Progenitor cell of endocrine pancreas (in vitro differentiated cells): Measurements from ENCODE around the gene SLC6A14. TPM values are rescaled to one million over a fixed set of nuclear protein-coding genes. Genes with fewer than 3 reads are reported as not detected.

ENCODE experiments used
- DNase-seq: peaks from one replicate; pipeline ENCODE4 v3.0.0; 2021; ENCODE audit warnings: low spot score; ENCODE audit not compliant: unreplicated experiment
- H3K27ac Mint-ChIP-seq: 2 replicates; pipeline ENCODE4 v1.8.0; 2021; ENCODE audit warnings: mild to moderate bottlenecking, moderate library complexity, mixed read lengths
- H3K27me3 Mint-ChIP-seq: 2 replicates; pipeline ENCODE4 v1.8.0; 2021; ENCODE audit warnings: mixed read lengths
- H3K36me3 Mint-ChIP-seq: 2 replicates; pipeline ENCODE4 v1.8.0; 2022; ENCODE audit warnings: mixed read lengths; ENCODE audit not compliant: insufficient read depth
- H3K4me1 Mint-ChIP-seq: 2 replicates; pipeline ENCODE4 v1.8.0; 2021; ENCODE audit warnings: low read depth, mixed read lengths
- H3K4me3 Mint-ChIP-seq: 2 replicates; pipeline ENCODE4 v1.8.0; 2021; ENCODE audit warnings: low read depth, mild to moderate bottlenecking, moderate library complexity, mixed read lengths
- H3K9me3 Mint-ChIP-seq: 2 replicates; pipeline ENCODE4 v1.8.0; 2021; ENCODE audit warnings: low read depth, mixed read lengths
- long read RNA-seq: library from polyadenylated mRNA; unstranded; transcript quantifications from one replicate; pipeline ENCODE4 v2.0.0, GENCODE V29; 2020
- total RNA-seq: library from RNA; stranded (reverse); gene quantifications from 2 replicates; pipeline ENCODE4 v1.2.1, GENCODE V29; 2021
- TF ChIP-seq, protein P1 (sequence below): fragments of 200-600 bp; sonication (generic); IDR thresholded peaks from one replicate; pipeline ENCODE4 v1.5.0; 2021; ENCODE audit warnings: antibody characterized with exemption, mild to moderate bottlenecking; ENCODE audit not compliant: unreplicated experiment

The SLC6A14 gene, protein sequence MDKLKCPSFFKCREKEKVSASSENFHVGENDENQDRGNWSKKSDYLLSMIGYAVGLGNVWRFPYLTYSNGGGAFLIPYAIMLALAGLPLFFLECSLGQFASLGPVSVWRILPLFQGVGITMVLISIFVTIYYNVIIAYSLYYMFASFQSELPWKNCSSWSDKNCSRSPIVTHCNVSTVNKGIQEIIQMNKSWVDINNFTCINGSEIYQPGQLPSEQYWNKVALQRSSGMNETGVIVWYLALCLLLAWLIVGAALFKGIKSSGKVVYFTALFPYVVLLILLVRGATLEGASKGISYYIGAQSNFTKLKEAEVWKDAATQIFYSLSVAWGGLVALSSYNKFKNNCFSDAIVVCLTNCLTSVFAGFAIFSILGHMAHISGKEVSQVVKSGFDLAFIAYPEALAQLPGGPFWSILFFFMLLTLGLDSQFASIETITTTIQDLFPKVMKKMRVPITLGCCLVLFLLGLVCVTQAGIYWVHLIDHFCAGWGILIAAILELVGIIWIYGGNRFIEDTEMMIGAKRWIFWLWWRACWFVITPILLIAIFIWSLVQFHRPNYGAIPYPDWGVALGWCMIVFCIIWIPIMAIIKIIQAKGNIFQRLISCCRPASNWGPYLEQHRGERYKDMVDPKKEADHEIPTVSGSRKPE
- total RNA-seq, result 0.24 and 0.51 TPM in 2 replicates
- long read RNA-seq, full-length matches to known transcripts, result 1 of 1 reads
- long read RNA-seq, partial matches to known transcripts, result 0 of 1 reads
- long read RNA-seq, other reads (novel, unspliced or antisense), result 0 of 1 reads

DNA sequence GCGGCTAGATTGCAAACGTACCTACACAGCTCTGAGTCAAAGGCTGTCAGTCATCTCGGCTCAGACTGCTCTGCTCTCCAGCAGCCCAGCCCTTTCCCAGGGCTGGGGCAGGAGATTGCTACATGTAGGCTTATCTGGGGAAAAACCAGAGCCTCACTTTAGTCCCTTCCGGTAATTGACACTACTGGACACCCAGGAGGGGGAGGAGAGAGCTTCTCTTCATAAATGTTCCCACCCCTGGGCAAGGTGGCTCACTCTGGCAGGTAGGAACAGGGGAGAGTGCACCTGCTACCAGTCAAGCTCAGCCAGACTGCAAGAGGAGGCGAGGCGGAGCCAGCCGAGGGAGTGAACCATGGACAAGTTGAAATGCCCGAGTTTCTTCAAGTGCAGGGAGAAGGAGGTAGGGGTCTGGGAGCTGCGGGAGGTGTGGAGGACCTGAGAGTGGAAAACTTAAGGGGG is at the start of gene SLC6A14:
SLC6A14 (plus strand) TSS at position 249 of the 459 bp plus-strand sequence; CDS start at position 353, 104 bp downstream.
- no peak within 1 kb of the TSS for H3K4me3 Mint-ChIP-seq
- TF ChIP-seq, protein P1, sequence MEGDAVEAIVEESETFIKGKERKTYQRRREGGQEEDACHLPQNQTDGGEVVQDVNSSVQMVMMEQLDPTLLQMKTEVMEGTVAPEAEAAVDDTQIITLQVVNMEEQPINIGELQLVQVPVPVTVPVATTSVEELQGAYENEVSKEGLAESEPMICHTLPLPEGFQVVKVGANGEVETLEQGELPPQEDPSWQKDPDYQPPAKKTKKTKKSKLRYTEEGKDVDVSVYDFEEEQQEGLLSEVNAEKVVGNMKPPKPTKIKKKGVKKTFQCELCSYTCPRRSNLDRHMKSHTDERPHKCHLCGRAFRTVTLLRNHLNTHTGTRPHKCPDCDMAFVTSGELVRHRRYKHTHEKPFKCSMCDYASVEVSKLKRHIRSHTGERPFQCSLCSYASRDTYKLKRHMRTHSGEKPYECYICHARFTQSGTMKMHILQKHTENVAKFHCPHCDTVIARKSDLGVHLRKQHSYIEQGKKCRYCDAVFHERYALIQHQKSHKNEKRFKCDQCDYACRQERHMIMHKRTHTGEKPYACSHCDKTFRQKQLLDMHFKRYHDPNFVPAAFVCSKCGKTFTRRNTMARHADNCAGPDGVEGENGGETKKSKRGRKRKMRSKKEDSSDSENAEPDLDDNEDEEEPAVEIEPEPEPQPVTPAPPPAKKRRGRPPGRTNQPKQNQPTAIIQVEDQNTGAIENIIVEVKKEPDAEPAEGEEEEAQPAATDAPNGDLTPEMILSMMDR, result no peak

DNA sequence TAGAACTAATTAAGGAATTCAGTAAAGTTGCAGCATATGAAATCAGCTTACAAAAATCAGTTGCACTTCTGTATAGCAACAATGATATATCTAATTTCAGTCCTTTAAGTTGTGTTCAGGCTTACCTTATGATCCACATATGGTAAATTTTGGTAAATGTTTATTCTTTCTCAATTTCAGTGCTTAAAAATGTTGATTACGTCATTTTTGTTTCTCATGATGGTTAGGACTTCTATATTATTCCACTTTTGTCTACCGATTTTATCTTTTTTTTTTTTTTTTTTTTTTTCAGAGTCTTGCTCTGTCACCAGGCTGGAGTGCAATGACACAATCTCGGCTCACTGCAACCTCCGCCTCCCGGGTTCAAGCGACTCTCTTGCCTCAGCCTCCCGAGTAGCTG is 40.7 kb upstream of the SLC6A14 start:
- TF ChIP-seq, protein P1, result no peak
- Mint-ChIP-seq H3K27ac (no peak overlapping the region), H3K4me3 (no peak overlapping the region), H3K4me1 (no peaks in the 10 kb centered on the region), H3K27me3 (no peaks in the 10 kb centered on the region), H3K36me3 (no peaks in the 10 kb centered on the region), H3K9me3 (peaks cover 3% of the 10 kb centered on the region)
- DNase-seq, result no peak

More for the DNA sequence above, at the start of gene SLC6A14:
- no peak within 1 kb of the TSS for H3K27ac Mint-ChIP-seq
- no peaks in the 10 kb centered on the region for H3K36me3 Mint-ChIP-seq
- peaks cover 16% of the 10 kb centered on the region for H3K4me1 Mint-ChIP-seq
- no peaks in the 10 kb centered on the region for H3K9me3 Mint-ChIP-seq
- no peak for DNase-seq
- H3K27me3 Mint-ChIP-seq, result peaks cover 4% of the 10 kb centered on the region

DNA sequence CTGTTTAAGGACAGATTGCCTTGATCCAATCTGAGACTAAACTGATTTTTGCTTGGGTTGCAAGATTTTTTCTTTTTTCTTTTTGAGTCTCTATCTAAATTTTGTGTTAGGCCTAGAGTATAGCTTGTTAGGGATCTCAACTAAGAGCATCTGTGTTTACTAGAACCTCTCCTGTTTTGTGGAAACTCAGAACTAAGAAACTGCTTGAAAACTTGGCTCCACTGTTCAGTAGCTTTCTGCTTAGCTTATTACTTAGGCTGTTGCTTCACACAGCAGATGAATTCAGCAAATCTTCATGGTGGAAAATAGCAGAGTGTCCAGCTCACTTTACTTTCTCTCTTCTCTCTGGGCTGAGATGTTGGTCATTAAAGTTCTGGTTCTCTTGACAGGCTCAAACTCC is 36.7 kb upstream of the SLC6A14 start:
- TF ChIP-seq, protein P1, result no peak
- H3K4me1 Mint-ChIP-seq, result peaks cover 2% of the 10 kb centered on the region
- no peak for DNase-seq
- peaks cover 3% of the 10 kb centered on the region for H3K9me3 Mint-ChIP-seq
- H3K27me3 Mint-ChIP-seq, result no peaks in the 10 kb centered on the region
- no peaks in the 10 kb centered on the region for H3K36me3 Mint-ChIP-seq
- H3K4me3 Mint-ChIP-seq, result no peak overlapping the region
- H3K27ac Mint-ChIP-seq, result no peak overlapping the region

DNA sequence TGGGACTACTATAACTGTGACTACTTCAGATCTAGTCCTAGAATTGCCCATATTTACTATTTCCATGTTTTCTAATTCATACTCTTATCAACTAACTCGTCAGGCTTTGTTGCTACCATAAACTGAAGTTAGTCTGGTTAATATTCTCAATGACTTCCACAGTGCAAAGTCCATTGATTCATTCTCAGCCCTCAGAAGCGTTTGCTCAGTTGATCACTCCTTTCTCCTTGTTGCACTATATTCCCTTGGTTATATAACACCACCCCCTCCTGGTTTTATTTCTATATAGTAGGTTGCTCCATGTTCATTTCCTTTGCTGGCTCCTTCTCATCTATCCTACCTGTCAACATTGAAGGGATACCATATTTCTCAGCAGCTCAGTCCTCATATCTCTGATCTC is 27.2 kb upstream of the SLC6A14 start:
- TF ChIP-seq, protein P1, result no peak
- H3K4me1 Mint-ChIP-seq, result peaks cover 29% of the 10 kb centered on the region
- H3K36me3 Mint-ChIP-seq, result no peaks in the 10 kb centered on the region
- H3K27me3 Mint-ChIP-seq, result no peaks in the 10 kb centered on the region
- no peak for DNase-seq
- no peak overlapping the region for H3K4me3 Mint-ChIP-seq
- peaks cover 16% of the 10 kb centered on the region for H3K9me3 Mint-ChIP-seq
- no peak overlapping the region for H3K27ac Mint-ChIP-seq

DNA sequence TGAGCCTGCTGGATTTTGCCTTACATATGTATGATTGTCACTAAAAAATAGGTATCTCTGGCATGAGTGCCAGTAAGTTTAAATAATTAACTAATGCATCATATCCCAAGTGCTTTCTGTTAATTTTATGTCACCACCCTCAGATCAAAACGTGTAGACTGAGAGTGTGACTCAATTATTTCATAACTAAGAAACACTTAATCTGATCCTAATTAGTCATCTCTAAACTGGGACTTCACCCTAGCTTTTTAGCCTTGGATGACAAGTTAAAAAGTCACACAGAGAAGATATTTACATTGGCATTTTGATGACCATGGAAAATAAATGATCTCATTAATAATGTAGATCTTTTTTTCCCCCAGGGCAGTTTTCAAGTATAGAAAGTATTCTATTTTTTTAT is 23.1 kb upstream of the SLC6A14 start:
- no peaks in the 10 kb centered on the region for H3K36me3 Mint-ChIP-seq
- peaks cover 9% of the 10 kb centered on the region for H3K4me1 Mint-ChIP-seq
- H3K9me3 Mint-ChIP-seq, result peaks cover 16% of the 10 kb centered on the region
- H3K4me3 Mint-ChIP-seq, result no peak overlapping the region
- H3K27ac Mint-ChIP-seq, result no peak overlapping the region
- H3K27me3 Mint-ChIP-seq, result no peaks in the 10 kb centered on the region
- DNase-seq, result no peak
- TF ChIP-seq, protein P1, result no peak
